IMR-90 (cell line): Measurements from ENCODE around the gene KLF12.

Source experiments
- CTCF ChIP-seq: conservative IDR thresholded peaks from 2 replicates; pipeline ENCODE4 v1.5.1; 2012; ENCODE audit warnings: mild to moderate bottlenecking, low read depth, low read length, improper control_type of control experiment
- POLR2A ChIP-seq: IDR thresholded peaks from 2 replicates; pipeline ENCODE4 v1.6.1; 2012; ENCODE audit warnings: mild to moderate bottlenecking, low read depth, low read length
- TF ChIP-seq, protein P1 (sequence below): fragments of 150-350 bp; IDR thresholded peaks from 2 replicates; pipeline ENCODE4 v1.6.1; 2016; ENCODE audit warnings: low read depth, mild to moderate bottlenecking, low read length, moderate library complexity, borderline replicate concordance

GRCh38 chr13:74115133-74115532 is 19.1 kb downstream of the KLF12 start:
- no peak for TF ChIP-seq CTCF
- no peak for TF ChIP-seq POLR2A
- TF ChIP-seq, protein P1, sequence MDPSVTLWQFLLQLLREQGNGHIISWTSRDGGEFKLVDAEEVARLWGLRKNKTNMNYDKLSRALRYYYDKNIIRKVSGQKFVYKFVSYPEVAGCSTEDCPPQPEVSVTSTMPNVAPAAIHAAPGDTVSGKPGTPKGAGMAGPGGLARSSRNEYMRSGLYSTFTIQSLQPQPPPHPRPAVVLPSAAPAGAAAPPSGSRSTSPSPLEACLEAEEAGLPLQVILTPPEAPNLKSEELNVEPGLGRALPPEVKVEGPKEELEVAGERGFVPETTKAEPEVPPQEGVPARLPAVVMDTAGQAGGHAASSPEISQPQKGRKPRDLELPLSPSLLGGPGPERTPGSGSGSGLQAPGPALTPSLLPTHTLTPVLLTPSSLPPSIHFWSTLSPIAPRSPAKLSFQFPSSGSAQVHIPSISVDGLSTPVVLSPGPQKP: no peak
